GM19455 (cell line): ENCODE measurements around the gene TMEM151A.
"Not testable (repeated sequence)": the region's sequence is repeated elsewhere in the genome, so short reads cannot be mapped to it uniquely, and the experiment has no call there.

Experiments used
- ATAC-seq: cut with Tn5 transposase; IDR thresholded peaks from one replicate; pipeline ENCODE4 v1.9.1; 2021; ENCODE audit not compliant: unreplicated experiment

The TMEM151A gene

DNA sequence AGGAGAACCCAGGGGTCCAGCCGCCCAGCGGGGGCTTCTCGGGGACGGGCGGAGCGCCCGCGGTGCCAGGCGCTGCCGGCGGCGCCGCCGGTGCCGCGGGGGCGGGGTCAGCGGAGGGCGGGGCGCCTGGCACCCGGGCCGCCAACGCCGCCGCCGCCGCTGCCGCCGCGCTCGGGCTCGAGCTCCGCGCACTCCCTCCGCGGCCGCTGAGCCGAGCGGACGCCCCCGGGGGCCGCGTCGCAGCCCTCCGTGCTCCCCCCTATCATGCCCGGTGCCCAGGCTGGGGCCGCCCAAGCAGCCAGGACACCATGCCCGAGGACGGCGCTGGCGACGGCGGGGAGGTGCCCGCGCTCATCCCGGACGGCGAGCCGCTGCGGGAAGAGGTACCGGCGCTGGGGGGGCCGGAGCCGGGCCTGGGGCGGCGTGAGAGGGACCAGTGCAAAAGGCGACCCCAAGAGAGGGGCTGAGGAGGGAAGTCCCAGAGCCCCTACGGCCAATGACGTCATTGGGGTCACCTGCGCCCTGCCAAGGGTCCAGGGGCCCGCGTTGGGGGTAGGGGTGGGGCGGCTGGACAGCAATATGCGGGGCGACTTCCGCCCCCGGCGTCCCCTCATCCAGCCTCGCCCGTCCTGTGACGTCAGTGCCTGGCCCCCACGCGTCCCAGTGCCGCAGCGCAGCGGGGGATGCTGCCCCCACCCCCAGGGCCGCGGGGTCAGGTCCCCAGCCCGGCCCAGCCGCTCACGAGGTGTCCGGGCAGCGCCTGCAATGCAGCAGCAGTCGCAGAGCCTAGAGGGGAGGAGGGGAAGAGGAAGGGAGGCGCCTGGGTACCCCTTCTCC lies at the start of gene TMEM151A:
TSS of gene TMEM151A (plus strand) at position 189 of the 837 bp plus-strand sequence. CDS start at position 309, 120 bp downstream.
- ATAC-seq, result no peak

DNA sequence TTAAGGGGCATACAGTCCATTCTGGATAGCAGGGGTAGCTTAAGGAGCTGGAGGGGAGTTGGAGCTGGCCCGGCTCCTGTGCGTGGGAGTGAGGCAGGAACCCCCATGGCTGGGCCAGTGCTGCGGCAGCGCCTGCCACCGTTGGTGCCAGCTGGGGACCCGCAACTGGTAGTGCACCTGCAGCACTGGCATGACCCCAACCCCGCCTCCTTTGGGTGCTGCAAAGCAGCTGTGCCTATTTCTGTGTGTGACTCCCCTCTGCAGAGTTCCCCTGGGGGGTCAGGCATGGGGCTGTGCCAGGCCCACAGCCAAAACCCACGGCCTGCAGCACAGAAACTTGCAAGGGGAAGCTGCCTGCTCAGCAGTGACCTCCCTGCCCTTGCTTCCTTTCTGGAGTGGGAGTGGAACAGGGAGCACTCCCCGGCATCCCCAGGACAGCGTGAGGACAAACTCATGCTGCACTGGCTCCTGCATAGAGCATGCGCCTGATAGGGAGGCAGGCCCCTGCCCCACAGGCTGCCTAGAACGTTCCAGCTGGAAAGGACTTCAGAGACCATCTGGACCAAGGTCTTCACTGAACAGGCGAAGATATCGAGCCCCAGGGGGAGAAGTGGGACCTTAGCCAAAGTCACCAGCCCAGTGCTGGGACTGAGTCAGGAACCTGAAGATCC lies 49.5 kb upstream of the TMEM151A start:
- ATAC-seq, result no peak

DNA sequence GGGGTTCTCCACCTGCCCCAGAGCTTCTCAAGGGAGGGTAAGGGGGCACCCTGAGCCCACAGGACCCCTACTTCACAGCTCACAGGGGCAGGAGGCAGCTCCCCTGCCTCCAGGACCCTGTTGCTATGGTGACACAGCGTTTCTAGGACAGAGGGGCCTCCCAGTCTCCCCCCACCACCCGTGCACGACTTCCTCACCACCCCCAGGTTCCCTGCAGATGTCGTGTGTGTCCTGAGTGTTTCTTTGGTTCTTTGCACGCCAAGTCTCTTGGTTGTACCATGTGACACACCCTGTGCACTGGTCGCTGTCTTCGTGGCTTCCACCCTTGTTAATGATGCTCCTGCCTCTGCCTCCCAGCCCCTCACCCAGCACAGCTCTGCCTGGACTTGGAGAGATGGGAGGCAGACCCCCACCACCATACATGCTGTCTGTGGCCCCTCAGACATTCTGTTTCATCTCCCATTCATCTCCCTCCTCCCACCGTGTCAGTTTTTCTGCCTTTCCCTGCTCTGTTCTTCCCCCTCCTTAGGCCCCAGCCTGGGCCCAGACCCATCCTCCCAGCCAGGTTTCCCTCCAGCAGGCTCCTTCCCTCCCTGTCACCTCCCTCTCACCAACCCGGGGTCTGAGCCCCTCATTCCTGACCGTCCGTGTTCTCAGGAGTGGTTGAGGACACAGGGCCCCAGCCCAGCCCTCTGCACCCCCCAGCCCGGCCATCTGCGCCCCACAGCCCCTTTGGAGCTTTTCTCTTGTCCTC lies 47.7 kb upstream of the TMEM151A start:
- ATAC-seq, result no peak

DNA sequence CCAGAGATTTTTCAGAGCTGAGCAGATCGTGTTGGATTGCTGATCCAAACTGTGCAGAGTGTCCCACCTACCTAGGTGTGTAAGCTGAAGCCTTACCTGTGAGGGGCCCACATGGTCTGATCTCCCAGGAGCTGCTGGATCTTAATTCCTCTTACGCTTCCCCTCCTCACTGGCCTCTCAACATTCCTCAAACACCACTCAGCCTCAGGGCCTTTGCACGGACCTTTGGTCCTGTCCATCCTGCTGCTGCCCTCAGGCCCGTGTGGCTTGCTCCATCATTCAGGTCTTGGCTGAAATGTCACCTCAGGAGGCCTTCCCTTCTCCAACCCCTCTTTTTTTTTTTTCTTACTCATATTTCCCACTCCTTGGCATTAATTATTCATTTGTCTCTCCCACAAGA lies 44.4 kb upstream of the TMEM151A start:
- no peak for ATAC-seq

DNA sequence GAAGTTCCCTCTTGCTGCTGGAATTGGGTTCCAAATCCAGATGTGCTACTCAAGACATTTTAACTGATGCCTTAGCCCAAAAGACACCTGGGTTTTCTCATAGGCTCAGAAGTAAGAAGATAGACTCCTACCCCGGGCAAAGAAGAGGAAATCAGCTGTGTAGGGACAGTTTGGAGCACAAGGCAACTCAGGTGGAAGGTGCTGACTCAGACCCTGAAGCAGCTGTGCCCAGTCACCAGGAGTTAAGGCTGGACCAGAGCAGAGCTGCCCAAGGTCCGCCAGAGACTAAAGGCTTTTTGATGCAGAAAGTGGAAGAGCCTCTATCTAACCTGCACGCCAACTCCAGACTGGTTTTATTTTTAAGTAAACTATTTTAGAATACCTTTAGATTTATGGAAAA lies 43.9 kb upstream of the TMEM151A start:
- no peak for ATAC-seq

DNA sequence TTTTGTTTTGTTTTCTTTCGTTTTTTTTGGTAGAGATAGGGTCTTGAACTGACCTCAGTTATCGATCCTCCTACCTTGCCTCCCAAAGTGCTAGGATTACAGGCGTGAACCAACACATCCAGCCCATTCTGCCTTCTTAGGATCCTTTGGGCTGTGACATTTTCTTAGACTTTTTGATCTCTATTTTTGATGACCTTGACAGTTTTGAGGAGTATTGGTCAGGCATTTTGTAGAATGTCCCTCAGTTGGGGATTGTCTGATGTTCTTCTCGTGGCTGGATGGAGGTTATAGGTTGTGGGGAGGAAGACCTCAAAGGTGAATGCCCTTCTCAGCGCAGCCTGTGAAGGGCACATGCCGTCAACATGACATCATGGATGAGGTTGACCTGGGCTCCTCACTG lies 42.8 kb upstream of the TMEM151A start:
- ATAC-seq, result no peak

DNA sequence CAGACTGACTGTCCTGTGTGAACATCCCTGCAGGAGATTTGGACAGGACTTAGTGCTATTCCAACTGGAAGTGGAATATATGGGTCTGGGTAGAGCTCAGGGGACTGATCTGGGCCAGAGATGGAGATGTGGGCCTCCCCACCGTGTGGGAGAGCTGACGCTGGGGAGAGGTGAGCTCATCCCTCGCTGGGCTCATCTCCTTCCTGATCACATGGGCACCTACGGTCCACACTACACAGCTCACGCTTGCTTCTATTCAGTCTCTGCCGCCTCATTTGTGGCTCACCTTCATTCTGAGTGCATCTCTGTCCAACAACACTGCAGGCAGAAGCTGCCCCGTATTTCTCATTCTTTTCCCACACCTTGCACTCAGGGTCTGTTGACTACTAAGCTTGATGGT lies 39.9 kb upstream of the TMEM151A start:
- ATAC-seq, result no peak

DNA sequence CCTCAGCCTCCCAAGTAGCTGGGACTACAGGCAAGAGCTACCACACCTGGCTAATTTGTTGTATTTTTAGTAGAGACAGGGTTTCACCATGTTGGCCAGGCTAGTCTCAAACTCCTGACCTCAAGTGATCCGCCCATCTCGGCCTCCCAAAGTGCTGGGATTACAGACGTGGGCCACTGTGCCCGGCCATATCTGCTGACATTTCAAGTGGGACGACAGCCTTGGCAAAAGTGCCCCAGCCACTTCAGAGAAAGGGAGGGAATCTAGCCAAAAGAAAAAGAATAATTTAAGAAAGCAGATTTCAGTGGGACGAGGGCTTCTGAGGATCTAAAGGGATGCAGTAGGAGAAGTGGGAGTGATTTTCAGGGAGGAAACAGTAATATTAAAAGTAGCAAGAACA lies 38.6 kb upstream of the TMEM151A start:
- not testable (repeated sequence) for ATAC-seq

DNA sequence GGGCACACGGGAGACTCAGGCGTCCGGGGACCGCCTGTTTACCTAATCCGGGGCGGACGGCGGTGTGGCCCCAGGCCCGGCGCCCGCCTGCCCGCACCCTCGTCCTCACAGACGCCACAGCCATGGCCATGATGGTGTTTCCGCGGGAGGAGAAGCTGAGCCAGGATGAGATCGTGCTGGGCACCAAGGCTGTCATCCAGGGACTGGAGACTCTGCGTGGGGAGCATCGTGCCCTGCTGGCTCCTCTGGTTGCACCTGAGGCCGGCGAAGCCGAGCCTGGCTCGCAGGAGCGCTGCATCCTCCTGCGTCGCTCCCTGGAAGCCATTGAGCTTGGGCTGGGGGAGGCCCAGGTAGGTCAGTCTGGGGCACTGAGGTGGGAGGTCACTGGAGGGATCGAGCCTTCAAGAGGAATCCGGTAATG lies 33.2 kb upstream of the TMEM151A start:
- ATAC-seq, result no peak

DNA sequence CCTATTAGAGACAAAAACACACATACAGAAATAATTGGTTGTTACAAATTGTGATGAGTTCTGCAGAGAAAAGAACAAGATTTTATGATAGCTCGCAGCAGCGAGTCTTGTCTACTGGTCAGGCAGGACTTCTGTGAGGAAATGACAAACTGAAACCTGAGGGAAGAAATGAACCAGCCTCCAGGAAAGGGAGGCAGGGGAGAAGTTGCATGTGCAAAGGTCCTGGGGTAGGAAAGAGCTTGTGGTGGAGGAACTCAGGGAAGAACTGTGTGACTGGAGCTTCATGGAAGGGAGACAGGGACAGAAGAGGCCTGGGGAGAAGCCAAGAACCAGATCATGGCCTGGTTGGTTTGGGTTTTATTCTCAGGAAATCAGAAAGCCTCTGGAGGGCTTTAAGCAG lies 32.5 kb upstream of the TMEM151A start:
- ATAC-seq, result no peak

DNA sequence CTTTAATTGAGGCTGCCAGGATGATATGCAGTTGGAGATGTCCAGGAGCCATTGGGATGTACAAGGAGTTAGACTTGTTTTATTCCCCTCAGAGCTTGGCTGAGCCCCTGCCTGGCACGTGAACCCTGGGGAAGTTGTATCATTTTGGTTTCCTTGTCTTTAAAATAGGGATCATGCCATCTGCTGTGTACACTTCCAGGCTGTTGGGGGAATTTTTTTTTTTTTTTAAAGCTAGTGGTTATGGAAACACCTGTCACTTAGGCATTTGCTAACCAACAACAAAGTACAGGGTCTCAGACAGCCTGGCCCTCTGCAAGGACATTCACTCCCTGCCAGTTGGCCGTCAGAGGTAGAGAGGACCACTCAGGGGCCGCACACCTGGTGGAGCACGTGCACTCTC lies 31.7 kb upstream of the TMEM151A start:
- no peak for ATAC-seq

DNA sequence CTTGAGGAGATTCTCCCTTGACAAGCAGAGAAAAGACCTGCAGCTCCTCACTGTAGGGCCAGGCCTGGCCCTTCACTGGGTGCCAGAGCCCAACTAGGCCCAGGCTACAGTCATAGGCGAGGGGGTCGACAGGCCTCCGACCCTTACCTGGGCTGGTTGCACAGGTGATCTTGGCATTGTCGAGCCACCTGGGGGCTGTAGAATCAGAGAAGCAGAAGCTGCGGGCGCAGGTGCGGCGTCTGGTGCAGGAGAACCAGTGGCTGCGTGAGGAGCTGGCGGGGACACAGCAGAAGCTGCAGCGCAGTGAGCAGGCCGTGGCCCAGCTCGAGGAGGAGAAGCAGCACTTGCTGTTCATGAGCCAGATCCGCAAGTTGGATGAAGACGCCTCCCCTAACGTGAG lies 30.1 kb upstream of the TMEM151A start:
- no peak for ATAC-seq

DNA sequence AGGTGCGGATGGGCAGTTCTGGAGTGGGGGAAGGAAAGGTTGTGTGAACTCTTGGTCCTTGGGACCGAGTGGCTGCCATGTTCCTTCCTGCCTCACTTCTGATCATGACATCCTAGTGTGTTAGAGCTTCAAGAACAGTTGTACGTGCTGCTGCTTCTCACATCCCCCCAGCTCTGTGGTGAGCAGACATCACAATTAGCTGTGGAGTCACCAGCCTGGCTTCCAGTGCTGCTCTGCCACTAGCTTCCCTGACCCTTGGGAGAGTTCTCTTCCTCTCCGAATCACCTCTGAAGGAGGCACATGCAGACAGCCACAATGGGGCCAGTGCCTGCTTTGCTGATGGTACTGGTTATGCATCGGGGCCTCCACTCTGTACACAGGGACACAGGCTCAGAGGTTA lies 29.5 kb upstream of the TMEM151A start:
- ATAC-seq, result no peak

DNA sequence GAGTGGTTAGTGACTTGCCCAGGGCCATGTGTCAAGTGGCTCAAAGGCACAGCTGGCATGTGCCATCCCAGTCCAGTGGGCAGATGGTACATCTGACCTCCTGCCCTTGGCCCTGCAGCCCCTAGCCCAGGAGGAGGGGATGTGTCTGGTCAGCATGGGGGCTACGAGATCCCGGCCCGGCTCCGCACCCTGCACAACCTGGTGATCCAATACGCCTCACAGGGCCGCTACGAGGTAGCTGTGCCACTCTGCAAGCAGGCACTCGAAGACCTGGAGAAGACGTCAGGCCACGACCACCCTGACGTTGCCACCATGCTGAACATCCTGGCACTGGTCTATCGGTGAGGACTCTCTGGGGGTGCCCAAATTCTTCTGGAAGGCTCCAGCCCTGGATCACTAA lies 29.0 kb upstream of the TMEM151A start:
- no peak for ATAC-seq

DNA sequence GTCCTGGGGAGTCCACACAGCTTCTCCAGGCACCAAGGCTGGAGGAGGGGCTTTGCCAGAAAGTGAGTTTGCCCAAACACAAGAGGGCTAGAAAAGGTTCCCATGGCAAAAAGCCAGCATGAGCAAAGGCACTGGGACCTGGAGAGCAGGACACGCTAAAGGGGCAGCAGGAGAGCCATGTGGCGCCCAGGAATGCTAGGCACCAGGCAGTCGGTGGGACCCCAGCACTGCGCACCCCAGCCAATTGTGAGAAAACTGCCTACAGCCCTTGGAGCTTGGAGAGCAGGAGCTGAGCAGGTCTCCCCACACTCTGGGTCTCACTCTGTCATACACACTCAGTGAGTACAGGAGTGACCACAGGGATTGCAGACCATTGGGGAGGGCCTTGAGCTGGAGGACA lies 28.5 kb upstream of the TMEM151A start:
- no peak for ATAC-seq

DNA sequence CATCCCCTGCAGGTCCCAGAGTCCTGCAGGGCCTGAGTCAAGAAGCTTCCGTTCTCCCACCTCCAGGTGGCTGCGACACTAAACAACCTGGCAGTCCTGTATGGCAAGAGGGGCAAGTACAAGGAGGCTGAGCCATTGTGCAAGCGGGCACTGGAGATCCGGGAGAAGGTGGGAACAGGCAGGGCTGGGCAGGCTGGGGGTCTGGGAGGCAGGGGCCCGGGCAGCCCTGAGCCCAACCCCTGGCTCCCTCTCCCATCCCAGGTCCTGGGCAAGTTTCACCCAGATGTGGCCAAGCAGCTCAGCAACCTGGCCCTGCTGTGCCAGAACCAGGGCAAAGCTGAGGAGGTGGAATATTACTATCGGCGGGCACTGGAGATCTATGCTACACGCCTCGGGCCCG lies 27.9 kb upstream of the TMEM151A start:
- no peak for ATAC-seq

DNA sequence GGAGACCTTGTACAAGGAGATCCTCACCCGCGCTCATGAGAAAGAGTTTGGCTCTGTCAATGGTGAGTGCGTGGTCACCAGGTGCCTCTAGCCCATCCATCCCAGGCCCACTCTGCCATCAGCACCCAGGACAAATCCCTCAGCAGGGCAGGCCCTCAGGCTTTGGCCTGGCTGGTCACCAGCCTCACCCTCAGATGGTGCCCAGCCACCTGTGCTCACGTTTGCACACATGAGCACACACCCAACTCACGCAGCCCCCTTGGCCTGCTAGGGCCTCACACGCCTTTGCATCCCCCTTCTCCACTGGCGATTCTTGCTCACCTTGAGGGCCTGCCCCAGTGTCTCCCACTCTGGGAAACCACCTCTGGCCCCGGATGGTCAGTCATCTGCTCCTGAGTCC lies 27.3 kb upstream of the TMEM151A start:
- no peak for ATAC-seq

DNA sequence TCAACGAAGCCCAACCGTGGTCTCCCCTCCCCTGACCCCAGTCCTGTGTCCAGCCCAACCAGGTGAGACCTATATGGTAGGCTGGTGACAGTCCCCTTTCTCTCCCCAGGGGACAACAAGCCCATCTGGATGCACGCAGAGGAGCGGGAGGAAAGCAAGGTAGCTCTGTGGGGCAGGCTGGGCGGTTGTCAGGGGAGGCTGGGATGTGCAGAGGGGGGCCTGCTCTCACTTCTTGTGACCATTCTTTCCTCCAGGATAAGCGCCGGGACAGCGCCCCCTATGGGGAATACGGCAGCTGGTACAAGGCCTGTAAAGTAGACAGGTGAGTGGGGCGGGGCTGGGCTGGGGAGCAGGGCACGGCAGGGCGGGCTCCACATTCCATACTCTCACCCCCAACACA lies 26.8 kb upstream of the TMEM151A start:
- ATAC-seq, result no peak

DNA sequence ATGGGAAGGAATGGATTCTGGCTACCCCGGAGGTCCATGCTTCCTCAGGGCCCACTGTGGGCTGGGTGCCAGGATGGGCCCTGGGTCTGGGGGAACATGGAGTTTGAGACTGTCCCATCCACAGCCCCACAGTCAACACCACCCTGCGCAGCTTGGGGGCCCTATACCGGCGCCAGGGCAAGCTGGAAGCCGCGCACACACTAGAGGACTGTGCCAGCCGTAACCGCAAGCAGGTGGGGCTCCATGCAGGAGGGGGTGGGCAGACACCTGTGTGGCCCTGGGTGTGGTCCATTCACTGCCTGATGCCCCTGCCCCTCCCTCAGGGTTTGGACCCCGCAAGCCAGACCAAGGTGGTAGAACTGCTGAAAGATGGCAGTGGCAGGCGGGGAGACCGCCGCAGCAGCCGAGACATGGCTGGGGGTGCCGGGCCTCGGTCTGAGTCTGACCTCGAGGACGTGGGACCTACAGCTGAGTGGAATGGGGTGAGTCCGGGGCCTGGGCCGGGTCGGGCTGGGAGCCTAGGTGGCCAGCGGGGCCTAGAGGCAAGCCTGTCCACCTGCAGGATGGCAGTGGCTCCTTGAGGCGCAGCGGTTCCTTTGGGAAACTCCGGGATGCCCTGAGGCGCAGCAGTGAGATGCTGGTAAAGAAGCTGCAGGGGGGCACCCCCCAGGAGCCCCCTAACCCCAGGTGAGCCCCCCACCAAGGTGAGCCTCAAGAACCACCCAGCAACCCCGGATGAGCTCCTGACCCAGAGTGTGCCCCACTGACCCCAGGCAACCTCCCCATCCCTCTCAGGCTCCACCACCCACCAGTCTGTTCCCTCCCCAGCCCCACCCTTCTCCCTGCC lies 25.9 kb upstream of the TMEM151A start:
- ATAC-seq, result no peak

DNA sequence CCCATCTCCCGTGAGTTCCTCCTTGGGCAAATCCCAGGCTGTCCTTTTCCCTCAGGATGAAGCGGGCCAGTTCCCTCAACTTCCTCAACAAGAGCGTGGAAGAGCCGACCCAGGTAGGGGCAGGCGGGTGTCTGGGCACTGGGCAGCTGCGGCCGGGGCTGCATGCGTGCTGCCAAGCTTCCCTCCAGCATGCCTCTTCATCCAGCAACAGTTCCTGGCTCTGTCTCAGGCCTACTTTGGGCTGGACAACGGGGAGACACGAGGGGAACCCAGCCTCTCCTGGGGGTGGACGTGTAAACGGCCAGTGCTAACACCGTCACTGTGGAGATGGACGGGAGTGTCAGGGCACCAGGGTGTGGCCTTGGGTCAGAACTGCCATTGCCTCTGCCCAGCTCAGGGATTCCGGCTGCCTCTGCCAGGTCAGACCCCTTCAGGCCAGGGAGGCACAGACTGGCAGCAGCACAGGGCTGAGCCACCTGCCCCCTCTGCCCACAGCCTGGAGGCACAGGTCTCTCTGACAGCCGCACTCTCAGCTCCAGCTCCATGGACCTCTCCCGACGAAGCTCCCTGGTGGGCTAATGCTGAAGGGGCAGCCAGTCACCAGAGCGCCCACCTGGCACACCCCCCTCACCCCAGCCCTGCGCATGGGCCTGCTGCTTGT lies 25.2 kb upstream of the TMEM151A start:
- ATAC-seq, result no peak

DNA sequence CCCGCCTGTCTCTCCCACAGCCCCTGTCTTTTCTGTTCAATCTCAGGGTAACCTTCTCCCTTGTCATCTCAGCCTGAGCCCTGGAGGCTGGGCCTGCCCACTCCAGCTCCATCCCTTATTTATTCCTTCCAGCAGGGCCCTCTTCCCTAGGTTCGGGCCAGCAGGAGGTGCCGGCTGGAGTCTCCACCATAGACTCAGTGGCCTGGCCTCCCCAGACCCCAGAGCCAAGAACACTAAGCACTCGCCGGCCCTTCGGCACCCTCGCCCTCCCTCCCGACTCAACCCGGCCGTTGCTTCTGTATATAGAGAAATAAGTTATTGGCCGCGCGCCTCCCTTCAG lies 24.7 kb upstream of the TMEM151A start:
- ATAC-seq, result no peak
